PFSK-1 (cell line): ENCODE results near the gene ANKS1B.

Source experiments
- FOXP2 ChIP-seq: optimal IDR thresholded peaks from 2 replicates; pipeline ENCODE3; 2011; ENCODE audit warnings: borderline replicate concordance, control low read depth, inconsistent platforms; ENCODE audit not compliant: insufficient read depth; ENCODE audit errors: extremely low read length, extremely low read depth
- POLR2AphosphoS5 ChIP-seq: IDR thresholded peaks from 2 replicates; pipeline ENCODE4 v1.6.1; 2012; ENCODE audit warnings: low read depth, mild to moderate bottlenecking, control low read depth, low read length, moderate library complexity
- REST ChIP-seq, 2 experiments: IDR thresholded peaks; 2 replicates each; pipeline versions ENCODE4 v1.6.1 to v1.8.0; 2011 to 2012; ENCODE audit warnings: low read depth in 2 of 2, low read length in 2 of 2, control low read depth in 1 of 2, inconsistent platforms in 1 of 2, mild to moderate bottlenecking in 1 of 2, moderate library complexity in 1 of 2; ENCODE audit not compliant: insufficient read depth in 1 of 2
- SIN3A ChIP-seq: IDR thresholded peaks from 2 replicates; pipeline ENCODE4 v1.6.1; 2012; ENCODE audit warnings: mild to moderate bottlenecking, low read length, moderate library complexity, borderline replicate concordance; ENCODE audit not compliant: insufficient read depth
- TAF1 ChIP-seq: IDR thresholded peaks from 2 replicates; pipeline ENCODE4 v1.6.1; 2012; ENCODE audit warnings: low read length, control low read depth, borderline replicate concordance; ENCODE audit not compliant: insufficient read depth

The ANKS1B gene

GRCh38 chr12:99413751-99414150 lies 571.0 kb downstream of the ANKS1B start:
- TF ChIP-seq TAF1, result no peak
- no peak for TF ChIP-seq POLR2AphosphoS5
- no peak for TF ChIP-seq FOXP2
- no peak for TF ChIP-seq SIN3A
- TF ChIP-seq REST (IDR thresholded peaks at IDR 0.05; ENCODE audit: insufficient read depth in 1 of 2, low read depth in 2 of 2, low read length in 2 of 2), result no peak

- TF ChIP-seq SIN3A, result no peak
- TF ChIP-seq TAF1, result no peak
- TF ChIP-seq FOXP2, result no peak
- no peak for TF ChIP-seq POLR2AphosphoS5
- no peak for TF ChIP-seq REST (IDR thresholded peaks at IDR 0.05; ENCODE audit: insufficient read depth in 1 of 2, low read depth in 2 of 2, low read length in 2 of 2)
Observed at GRCh38 chr12:99393763-99394162, 591.0 kb downstream of the ANKS1B start.

- TF ChIP-seq REST (IDR thresholded peaks at IDR 0.05; ENCODE audit: insufficient read depth in 1 of 2, low read depth in 2 of 2, low read length in 2 of 2) (no peak), TAF1 (no peak), SIN3A (no peak), POLR2AphosphoS5 (no peak), FOXP2 (no peak)
Observed at GRCh38 chr12:99392091-99392850, 592.5 kb downstream of the ANKS1B start.

GRCh38 chr12:99390707-99391106 lies 594.0 kb downstream of the ANKS1B start:
- TF ChIP-seq SIN3A, result no peak
- no peak for TF ChIP-seq POLR2AphosphoS5
- no peak for TF ChIP-seq FOXP2
- TF ChIP-seq TAF1, result no peak
- TF ChIP-seq REST (IDR thresholded peaks at IDR 0.05; ENCODE audit: insufficient read depth in 1 of 2, low read depth in 2 of 2, low read length in 2 of 2), result no peak
